Measurements from ENCODE around the gene NPIPA5.
"Not testable (repeated sequence)": the region's sequence is repeated elsewhere in the genome, so short reads cannot be mapped to it uniquely, and the experiment has no call there.

Gene NPIPA5

GRCh38 chr16:15378194-15378593 lies at the start of gene NPIPA5:
TSS of gene NPIPA5 (minus strand) at chr16:15378294. CDS start at chr16:15378294, 0 bp downstream.
- not testable (repeated sequence) for DNase-seq

GRCh38 chr16:15427648-15428239 lies 49.6 kb upstream of the NPIPA5 start:
- peak; percentile 50 for DNase-seq

- no peak for DNase-seq
Measured at GRCh38 chr16:15426796-15427195, 48.7 kb upstream of the NPIPA5 start.

- DNase-seq: no peak
Measured at GRCh38 chr16:15425861-15426260, 47.8 kb upstream of the NPIPA5 start.

- DNase-seq: no peak
Measured at GRCh38 chr16:15422222-15422621, 44.1 kb upstream of the NPIPA5 start.

GRCh38 chr16:15421696-15422095 lies 43.6 kb upstream of the NPIPA5 start:
- DNase-seq: not testable (repeated sequence)

GRCh38 chr16:15418206-15418605 lies 40.1 kb upstream of the NPIPA5 start:
- DNase-seq: no peak

- no peak for DNase-seq
Measured at GRCh38 chr16:15417197-15417596, 39.1 kb upstream of the NPIPA5 start.

GRCh38 chr16:15415511-15415985 lies 37.5 kb upstream of the NPIPA5 start:
- no peak for DNase-seq

- not testable (repeated sequence) for DNase-seq
Measured at GRCh38 chr16:15409476-15409875, 31.4 kb upstream of the NPIPA5 start.

- not testable (repeated sequence) for DNase-seq
Measured at GRCh38 chr16:15407756-15408155, 29.7 kb upstream of the NPIPA5 start.

GRCh38 chr16:15404792-15405191 lies 26.7 kb upstream of the NPIPA5 start:
- DNase-seq: no peak

- DNase-seq: not testable (repeated sequence)
Measured at GRCh38 chr16:15404091-15404490, 26.0 kb upstream of the NPIPA5 start.

- DNase-seq: no peak
Measured at GRCh38 chr16:15403392-15403995, 25.4 kb upstream of the NPIPA5 start.

GRCh38 chr16:15401972-15402371 lies 23.9 kb upstream of the NPIPA5 start:
- DNase-seq: no peak

- not testable (repeated sequence) for DNase-seq
Measured at GRCh38 chr16:15400314-15400713, 22.2 kb upstream of the NPIPA5 start.

- DNase-seq: no peak
Measured at GRCh38 chr16:15399317-15399716, 21.2 kb upstream of the NPIPA5 start.

GRCh38 chr16:15398618-15399316 lies 20.7 kb upstream of the NPIPA5 start:
- DNase-seq: no peak

- DNase-seq: no peak
Measured at GRCh38 chr16:15396948-15397594, 19.0 kb upstream of the NPIPA5 start.

- not testable (repeated sequence) for DNase-seq
Measured at GRCh38 chr16:15396509-15396829, 18.4 kb upstream of the NPIPA5 start.

- DNase-seq: not testable (repeated sequence)
Measured at GRCh38 chr16:15395631-15396508, 17.8 kb upstream of the NPIPA5 start, which contains the start of gene MPV17L. TSS of gene MPV17L (plus strand) at chr16:15395754. CDS start at chr16:15395898, 144 bp downstream.

- not testable (repeated sequence) for DNase-seq
Measured at GRCh38 chr16:15393025-15393424, 14.9 kb upstream of the NPIPA5 start.

Data from activated T-cell treated with anti-CD3 and anti-CD28 coated beads, Interleukin-2, amount 50 U/mL, for 1 hour (primary cell).